GM08714 (cell line): Measurements from ENCODE around the gene JPH3.

ENCODE experiments used
- H3K4me3 ChIP-seq: fragments of 200-500 bp; sonication (Bioruptor generic); 2 replicates; pipeline ENCODE4 v1.5.1; 2014; ENCODE audit warnings: mild to moderate bottlenecking, low read length, inconsistent platforms
- ZNF274 ChIP-seq: IDR thresholded peaks from 2 replicates; pipeline ENCODE4 v1.6.1; 2012; ENCODE audit warnings: mild to moderate bottlenecking, low read depth, low read length

JPH3 gene

GRCh38 chr16:87602001-87602775 is at the start of gene JPH3:
TSS of gene JPH3 (plus strand) at chr16:87602508. CDS start at chr16:87603147, 639 bp downstream.
- TF ChIP-seq ZNF274, result no peak
- no peak within 1 kb of the TSS for H3K4me3 ChIP-seq

DNA sequence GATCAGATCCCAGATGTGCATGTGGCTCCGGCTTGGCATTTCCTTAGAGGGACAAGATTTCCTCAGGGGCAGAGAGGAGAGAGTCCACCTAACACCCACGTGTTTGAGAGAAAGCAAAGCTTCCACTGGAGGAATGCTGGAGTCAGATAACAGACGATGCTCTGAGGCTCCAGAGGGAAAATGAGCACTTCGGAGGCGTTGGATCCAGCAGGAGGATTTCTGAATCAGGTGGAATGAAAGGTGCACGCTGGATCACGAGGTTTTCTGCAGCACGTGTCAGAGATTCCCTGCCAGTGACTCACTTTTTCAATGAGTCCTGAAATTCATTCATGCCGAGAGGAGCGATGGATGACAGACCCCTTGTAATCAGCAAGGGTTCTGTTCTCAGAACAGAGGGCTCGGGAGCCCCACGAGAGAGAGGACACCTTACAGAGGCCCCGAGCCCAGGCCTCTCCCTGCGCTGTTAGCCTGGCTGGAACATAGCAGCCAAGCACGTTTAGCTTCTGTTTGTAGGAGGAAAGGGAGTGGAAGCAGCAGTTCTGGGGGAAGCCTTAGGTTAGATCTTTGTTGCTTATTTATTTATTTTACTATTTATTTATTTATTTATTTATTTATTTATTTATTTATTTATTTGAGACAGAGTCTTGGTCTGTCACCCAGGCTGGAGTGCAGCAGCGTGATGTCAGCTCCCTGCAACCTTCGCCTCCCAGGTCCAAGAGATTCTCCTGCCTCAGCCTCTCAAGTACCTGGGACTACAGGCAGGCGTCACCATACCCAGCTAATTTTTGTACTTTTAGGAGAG is 49.3 kb upstream of the JPH3 start:
- no peak for TF ChIP-seq ZNF274

DNA sequence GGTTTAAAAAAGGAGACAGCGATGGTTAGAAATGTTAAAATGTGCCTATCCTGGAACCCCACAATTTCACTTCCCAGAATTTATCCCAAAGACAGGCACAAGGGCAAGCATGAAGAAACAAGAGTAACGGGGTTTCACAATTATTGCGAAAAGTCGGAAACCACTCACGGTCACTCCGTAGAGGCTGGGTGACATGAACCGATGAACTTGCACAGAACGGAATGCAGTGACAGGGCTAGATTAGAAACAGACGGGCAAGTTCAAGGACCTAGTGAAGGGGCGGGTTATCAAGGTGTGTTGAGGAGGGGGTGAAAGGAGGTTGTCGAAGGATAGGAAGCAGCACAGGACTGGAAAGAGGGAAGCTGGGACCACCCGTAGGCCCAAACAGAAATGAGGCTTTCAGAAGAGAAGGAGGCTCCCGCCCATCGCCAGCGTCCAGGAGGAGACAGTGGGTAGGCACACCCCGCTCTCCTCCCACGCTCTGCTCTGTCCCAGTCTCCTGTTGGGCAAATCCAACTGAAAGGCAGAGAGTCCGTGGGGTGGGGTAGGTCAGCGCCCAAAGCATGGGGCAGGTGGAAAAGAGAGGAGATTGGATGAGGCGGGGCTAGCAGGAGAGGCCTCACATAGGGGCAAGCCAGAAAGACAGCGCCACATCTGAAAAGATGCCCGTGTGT is 47.4 kb upstream of the JPH3 start:
- no peak overlapping the region for H3K4me3 ChIP-seq
- TF ChIP-seq ZNF274, result no peak

More for the DNA sequence above, 49.3 kb upstream of the JPH3 start:
- no peak overlapping the region for H3K4me3 ChIP-seq

DNA sequence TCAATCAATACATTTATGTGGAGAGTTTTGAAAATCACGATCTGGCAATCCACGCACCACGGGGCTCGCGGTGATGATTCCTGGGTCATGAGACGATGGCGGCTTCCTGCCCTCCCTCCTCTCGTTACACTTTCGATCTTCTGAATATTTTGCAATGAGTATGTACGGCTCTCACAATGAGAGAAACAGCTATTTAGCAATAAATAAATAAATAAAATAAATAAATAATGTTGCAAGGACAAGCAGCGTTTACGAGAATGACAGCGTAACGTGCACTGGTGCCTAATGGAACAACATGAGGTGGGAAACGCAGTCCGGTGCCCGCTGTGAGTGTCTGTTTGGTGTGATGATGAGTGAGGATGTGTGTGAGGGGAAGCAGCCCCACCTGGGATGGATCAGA is 46.7 kb upstream of the JPH3 start:
- no peak overlapping the region for H3K4me3 ChIP-seq
- no peak for TF ChIP-seq ZNF274

DNA sequence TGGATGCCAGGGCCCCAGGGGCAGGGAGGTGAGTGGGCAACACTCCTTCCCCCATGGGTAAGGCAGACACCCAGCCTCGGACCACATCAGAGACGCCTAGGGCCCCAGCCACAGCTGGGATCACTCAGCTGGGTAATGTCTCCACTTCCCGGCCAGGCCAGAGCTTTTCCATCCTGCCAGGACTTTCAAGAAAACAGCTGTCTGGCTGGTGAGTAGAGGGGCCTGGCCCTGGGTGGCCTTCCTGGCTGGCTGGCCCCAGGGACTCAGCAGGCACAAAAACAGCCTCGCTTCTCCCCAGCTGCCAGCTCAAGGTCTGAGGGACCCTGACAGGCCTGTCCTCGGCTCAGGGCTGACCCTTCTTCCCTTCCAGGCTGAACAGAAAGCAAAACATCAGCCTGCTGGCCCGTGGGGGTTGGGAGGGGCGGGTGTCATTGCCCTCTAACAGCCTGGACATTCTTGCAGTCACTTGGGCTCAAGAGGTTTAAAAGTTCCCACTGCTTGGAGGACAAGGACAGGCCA is 45.3 kb upstream of the JPH3 start:
- no peak overlapping the region for H3K4me3 ChIP-seq
- no peak for TF ChIP-seq ZNF274

DNA sequence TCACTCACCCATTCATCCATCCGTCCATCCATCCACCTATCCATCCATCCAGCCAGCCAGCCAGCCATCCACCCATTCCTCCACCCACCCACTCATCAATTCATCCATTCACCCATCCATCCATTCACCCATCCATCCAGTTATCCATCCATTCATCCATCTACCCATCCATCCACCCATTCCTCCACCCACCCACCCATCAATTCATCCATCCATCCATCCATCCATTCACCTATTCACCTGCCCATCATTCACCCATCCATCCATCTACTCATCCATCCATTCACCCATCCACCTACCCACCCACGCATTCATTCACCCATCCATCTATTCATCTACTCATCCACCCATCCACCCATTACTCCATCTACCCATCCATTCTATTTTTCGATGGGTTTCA is 43.6 kb upstream of the JPH3 start:
- TF ChIP-seq ZNF274, result no peak

DNA sequence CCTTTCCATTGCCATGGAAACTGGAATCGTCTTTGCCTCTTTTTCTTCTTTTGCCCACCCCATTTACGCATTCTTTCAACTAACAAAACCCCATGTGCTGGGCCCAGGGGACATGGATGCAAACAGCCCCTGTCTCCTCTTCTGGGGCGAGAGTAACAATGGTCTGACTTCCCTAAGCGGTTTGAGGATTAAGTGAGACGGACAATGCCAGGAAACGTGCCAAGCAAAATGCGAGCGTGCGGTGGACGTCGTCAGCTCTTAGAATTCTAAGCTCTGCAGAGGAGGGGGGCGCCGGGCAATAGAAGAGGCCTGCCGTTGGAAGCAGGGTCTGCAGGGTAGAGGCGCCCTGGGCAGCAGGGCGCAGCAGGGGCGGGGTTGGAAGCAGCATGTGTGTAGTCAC is 42.4 kb upstream of the JPH3 start:
- TF ChIP-seq ZNF274, result no peak

More for the DNA sequence above, 43.6 kb upstream of the JPH3 start:
- H3K4me3 ChIP-seq, result no peak overlapping the region

GRCh38 chr16:87560428-87561199 is 41.7 kb upstream of the JPH3 start:
- no peak overlapping the region for H3K4me3 ChIP-seq
- TF ChIP-seq ZNF274, result no peak

More for the DNA sequence above, 42.4 kb upstream of the JPH3 start:
- no peak overlapping the region for H3K4me3 ChIP-seq

- no peak overlapping the region for H3K4me3 ChIP-seq
Measured at GRCh38 chr16:87561200-87562105, 40.9 kb upstream of the JPH3 start.

DNA sequence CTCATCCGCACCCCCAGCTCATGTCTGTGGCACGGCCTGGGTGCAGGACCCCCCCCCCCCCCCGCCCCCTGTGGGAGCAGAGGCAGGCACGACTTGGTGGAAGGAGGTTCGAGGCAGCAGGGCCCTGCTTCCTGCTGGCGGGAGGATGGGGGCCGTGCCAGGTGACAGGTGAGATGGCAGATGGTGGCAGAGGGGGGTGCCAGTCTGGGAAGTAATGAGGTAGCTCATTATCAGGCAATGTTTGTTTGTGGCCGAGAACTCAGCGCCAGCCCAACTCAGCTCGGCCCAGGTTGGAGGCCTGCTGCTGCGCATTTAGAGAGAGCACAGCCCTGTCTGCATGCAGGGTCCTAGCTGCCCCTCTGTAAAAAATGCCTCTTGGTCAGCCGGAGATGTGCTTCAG is 40.1 kb upstream of the JPH3 start:
- no peak for TF ChIP-seq ZNF274
- H3K4me3 ChIP-seq, result no peak overlapping the region

More at GRCh38 chr16:87561200-87562105, 40.9 kb upstream of the JPH3 start:
- TF ChIP-seq ZNF274, result no peak

GRCh38 chr16:87563022-87563421 is 39.3 kb upstream of the JPH3 start:
- TF ChIP-seq ZNF274, result no peak
- no peak overlapping the region for H3K4me3 ChIP-seq

GRCh38 chr16:87563714-87564523 is 38.4 kb upstream of the JPH3 start:
- H3K4me3 ChIP-seq, result no peak overlapping the region
- TF ChIP-seq ZNF274, result no peak
